Erythroblast (primary cell): ENCODE results near the gene CDH22.

Experiments
- GATA1 ChIP-seq: IDR thresholded peaks from 2 replicates; pipeline ENCODE4 v1.6.1; 2011; ENCODE audit warnings: low read depth, mild to moderate bottlenecking, control low read depth, low read length, moderate library complexity
- POLR2A ChIP-seq: IDR thresholded peaks from 2 replicates; pipeline ENCODE4 v1.6.1; 2011; ENCODE audit warnings: mild to moderate bottlenecking, low read length

GRCh38 chr20:46283426-46284039 is 24.8 kb downstream of the CDH22 start:
- TF ChIP-seq POLR2A: no peak
- TF ChIP-seq GATA1: no peak
